Brain microvascular endothelial cell (primary cell): Measurements from ENCODE around the gene HBE1.
"Not testable (repeated sequence)": the region's sequence is repeated elsewhere in the genome, so short reads cannot be mapped to it uniquely, and the experiment has no call there.

ENCODE experiments used
- DNase-seq: peaks from one replicate; pipeline ENCODE4 v3.0.0-alpha.2; 2020
- H3K27ac ChIP-seq: fragments of 250-450 bp; sonication (Bioruptor Pico); 2 replicates; pipeline ENCODE4 v1.5.1; 2020; ENCODE audit warnings: mild to moderate bottlenecking, moderate library complexity
- H3K27me3 ChIP-seq: fragments of 250-450 bp; sonication (Bioruptor Pico); replicated peaks from 2 replicates; pipeline ENCODE4 v1.5.1; 2020; ENCODE audit warnings: mild to moderate bottlenecking
- H3K36me3 ChIP-seq: fragments of 250-450 bp; sonication (Bioruptor Pico); replicated peaks from 2 replicates; pipeline ENCODE4 v1.5.1; 2020; ENCODE audit warnings: mild to moderate bottlenecking
- H3K4me3 ChIP-seq: 2 replicates; pipeline ENCODE4 v1.5.1; 2011; ENCODE audit warnings: low read depth, mild to moderate bottlenecking, control low read depth, low read length, moderate library complexity
- in situ Hi-C: cut with HindIII; loops from 2 replicates; pipeline ENCODE4 v1.10.0; 2017; ENCODE audit warnings: low sequenced_read_pairs, low pct_ligation_motif_present
- TF ChIP-seq, protein P1 (sequence below): IDR thresholded peaks from 2 replicates; pipeline ENCODE4 v1.5.1; 2011; ENCODE audit warnings: low read depth, mild to moderate bottlenecking, moderate library complexity, low read length, control low read depth, inconsistent platforms; ENCODE audit errors: missing control alignments

The HBE1 gene

DNA sequence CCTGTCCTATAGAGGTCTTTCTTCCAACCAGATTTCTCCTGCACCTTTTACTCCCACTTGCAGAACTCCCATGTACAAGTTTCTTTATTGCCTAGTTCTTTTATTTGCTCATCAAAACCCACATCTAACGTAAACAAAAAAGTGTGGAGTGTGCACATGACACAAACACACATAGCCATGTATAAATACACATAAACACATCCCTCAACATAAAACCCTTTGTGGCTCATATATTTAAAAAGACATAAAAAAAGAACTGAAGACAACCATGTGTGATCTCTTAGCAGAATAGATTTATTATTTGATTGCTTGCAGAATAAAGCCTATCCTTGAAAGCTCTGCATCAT lies 16.9 kb downstream of the HBE1 start:
- H3K4me3 ChIP-seq = no peak overlapping the region
- no peaks in the 10 kb centered on the region for H3K36me3 ChIP-seq
- in situ Hi-C loops = no loop called here
- no peak overlapping the region for H3K27ac ChIP-seq
- no peaks in the 10 kb centered on the region for H3K27me3 ChIP-seq
- DNase-seq = no peak
- TF ChIP-seq, protein P1, sequence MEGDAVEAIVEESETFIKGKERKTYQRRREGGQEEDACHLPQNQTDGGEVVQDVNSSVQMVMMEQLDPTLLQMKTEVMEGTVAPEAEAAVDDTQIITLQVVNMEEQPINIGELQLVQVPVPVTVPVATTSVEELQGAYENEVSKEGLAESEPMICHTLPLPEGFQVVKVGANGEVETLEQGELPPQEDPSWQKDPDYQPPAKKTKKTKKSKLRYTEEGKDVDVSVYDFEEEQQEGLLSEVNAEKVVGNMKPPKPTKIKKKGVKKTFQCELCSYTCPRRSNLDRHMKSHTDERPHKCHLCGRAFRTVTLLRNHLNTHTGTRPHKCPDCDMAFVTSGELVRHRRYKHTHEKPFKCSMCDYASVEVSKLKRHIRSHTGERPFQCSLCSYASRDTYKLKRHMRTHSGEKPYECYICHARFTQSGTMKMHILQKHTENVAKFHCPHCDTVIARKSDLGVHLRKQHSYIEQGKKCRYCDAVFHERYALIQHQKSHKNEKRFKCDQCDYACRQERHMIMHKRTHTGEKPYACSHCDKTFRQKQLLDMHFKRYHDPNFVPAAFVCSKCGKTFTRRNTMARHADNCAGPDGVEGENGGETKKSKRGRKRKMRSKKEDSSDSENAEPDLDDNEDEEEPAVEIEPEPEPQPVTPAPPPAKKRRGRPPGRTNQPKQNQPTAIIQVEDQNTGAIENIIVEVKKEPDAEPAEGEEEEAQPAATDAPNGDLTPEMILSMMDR = no peak

DNA sequence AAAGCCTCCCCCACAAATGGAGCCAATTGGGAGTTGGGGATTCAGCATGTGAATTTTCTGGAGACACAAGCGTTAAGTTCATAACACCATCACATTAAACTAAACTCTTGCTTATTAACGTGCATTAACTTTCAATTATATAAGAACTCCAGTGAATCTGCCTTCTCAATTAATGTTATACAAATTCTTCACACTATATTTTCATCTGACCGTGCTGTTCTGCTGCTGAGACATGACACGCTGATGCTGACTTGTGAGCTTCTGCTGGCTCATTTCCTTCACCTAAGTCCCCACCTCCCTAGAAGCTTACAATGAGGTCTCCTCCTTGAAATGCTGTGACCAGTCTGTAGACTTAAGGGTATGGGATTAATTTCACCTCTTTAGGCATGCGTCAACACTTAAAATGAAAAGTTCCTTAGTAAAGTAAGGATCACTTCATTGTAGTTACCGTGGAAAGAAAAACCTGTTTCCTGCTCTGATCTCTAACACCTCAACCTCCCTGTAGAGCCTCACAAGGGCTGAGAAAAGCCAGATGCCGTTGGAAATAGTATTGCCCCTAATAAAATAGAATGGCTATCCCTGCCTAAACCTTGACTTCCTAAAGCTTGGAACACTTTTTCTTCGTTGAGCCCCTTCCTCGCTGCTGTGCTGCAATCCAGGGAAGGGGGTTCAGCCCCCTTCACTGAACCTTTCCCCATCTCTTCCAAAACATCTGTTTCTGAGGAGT lies 17.4 kb downstream of the HBE1 start:
- Histone ChIP-seq H3K4me3 (no peak overlapping the region), H3K27me3 (no peaks in the 10 kb centered on the region), H3K27ac (no peak overlapping the region), H3K36me3 (no peaks in the 10 kb centered on the region)
- no peak for DNase-seq
- in situ Hi-C loops = no loop called here
- TF ChIP-seq, protein P1 = no peak

DNA sequence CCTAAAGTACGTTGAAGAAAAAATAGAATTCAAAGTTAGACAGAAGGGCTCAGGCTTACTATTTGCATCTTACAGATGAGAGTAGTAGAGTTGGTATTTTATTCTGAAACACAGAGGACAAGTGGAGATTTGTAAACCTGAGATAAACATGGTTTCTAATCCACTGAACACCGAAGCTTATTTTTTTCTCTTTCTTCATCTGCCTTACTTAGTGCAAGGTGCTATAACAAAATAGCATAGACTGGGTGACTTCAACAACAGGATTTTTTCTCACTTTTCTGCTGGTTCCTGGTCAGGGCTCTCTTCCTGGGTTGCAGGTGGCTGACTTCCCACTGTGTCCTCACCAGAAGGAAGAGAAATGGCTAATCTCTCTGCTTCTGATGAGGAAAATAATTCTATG lies 18.0 kb downstream of the HBE1 start:
- H3K27me3 ChIP-seq = no peaks in the 10 kb centered on the region
- no peaks in the 10 kb centered on the region for H3K36me3 ChIP-seq
- H3K27ac ChIP-seq = no peak overlapping the region
- in situ Hi-C loops = no loop called here
- TF ChIP-seq, protein P1 = no peak
- DNase-seq = no peak
- H3K4me3 ChIP-seq = no peak overlapping the region

DNA sequence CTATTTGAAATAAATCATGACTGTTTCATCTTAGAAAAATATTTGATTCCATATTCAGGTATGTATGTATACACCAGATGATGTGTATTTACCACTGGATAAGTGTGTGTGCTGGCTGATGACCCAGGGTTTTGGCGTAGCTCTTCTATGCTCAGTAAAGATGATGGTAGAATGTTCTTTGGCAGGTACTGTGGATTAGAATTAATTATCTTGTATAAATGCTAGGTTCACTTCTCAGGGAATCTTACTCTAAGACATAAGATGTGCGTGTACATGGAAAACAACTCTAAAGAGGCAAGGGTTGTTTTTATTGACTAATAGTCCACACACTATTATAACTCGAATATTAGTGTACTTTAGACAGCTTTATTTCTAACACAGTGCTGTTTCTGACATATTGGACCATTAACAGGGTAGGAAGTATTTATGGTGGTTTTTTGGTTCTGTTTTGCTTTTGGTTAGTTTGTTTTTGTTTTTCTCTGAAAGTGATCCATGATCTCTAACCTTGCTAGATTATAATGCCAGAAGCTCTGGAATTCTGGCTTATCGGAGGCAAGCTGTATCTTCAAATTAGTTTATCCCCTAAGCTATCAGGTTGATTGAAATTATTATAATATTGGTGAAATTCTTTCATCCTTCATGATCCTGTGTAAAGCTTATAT lies 19.1 kb downstream of the HBE1 start:
- no peak overlapping the region for H3K27ac ChIP-seq
- H3K36me3 ChIP-seq = no peaks in the 10 kb centered on the region
- H3K27me3 ChIP-seq = no peaks in the 10 kb centered on the region
- no peak overlapping the region for H3K4me3 ChIP-seq
- no peak for DNase-seq
- TF ChIP-seq, protein P1 = no peak
- in situ Hi-C loops = no loop called here

DNA sequence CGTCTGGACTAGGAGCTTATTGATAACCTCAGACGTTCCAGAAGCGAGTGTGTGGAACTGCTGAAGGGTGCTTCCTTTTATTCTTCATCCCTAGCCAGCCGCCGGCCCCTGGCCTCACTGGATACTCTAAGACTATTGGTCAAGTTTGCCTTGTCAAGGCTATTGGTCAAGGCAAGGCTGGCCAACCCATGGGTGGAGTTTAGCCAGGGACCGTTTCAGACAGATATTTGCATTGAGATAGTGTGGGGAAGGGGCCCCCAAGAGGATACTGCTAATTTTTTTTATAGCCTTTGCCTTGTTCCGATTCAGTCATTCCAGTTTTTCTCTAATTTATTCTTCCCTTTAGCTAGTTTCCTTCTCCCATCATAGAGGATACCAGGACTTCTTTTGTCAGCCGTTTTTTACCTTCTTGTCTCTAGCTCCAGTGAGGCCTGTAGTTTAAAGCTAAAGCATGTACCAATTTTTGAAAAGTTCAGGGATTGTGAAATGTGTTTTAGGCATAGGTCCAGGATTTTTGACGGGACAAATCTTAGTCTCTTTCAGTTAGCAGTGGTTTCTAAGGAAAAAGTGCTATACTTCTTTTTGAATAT lies 19.8 kb downstream of the HBE1 start, which contains the start of gene HBG1:
TSS of gene HBG1 (minus strand) at position 51 of the 590 bp plus-strand sequence. CDS start 53 bp downstream, outside the sequence.
- H3K4me3 ChIP-seq, H3K27ac ChIP-seq, H3K36me3 ChIP-seq, in situ Hi-C loops, H3K27me3 ChIP-seq, DNase-seq: not testable (repeated sequence)

DNA sequence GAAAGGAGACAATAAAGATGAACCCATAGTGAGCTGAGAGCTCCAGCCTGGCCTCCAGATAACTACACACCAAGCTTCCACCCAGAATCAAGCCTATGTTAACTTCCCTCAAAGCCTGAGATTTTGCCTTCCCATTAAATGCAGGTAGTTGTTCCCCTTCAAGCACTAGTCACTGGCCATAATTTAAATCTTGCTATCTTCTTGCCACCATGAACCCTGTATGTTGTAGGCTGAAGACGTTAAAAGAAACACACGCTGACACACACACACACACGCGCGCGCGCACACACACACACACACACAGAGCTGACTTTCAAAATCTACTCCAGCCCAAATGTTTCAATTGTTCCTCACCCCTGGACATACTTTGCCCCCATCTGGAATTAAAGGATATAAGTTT lies 21.2 kb downstream of the HBE1 start:
- H3K36me3 ChIP-seq, H3K27ac ChIP-seq, in situ Hi-C loops, DNase-seq, H3K4me3 ChIP-seq, H3K27me3 ChIP-seq: not testable (repeated sequence)
